GM12878 (cell line): ENCODE results near the gene OPCML. TPM values are rescaled to one million over a fixed set of nuclear protein-coding genes. Genes with fewer than 3 reads are reported as not detected.

ENCODE experiments used
- ATAC-seq: fragments of 200-7000 bp; cut with Tn5 transposase; 3 replicates; pipeline ENCODE4 v1.9.1; 2020; ENCODE audit warnings: mild to moderate bottlenecking, moderate library complexity
- BruUV-seq: library from RNA; stranded (reverse); fragments of 400-500 nt; replicated peaks from 2 replicates; lab custom pipeline; 2021; lab: Mats Ljungman, UMichigan
- CTCF ChIA-PET: fragments of 300-600 bp; sonication (Branson Sonifier 250); formaldehyde crosslinking; extraction: SDS; loops from one replicate; lab custom pipeline; 2021; ENCODE audit warnings: inconsistent platforms; lab: Yijun Ruan, JAX
- POLR2A ChIA-PET: fragments of 350-600 bp; formaldehyde crosslinking; extraction: SDS; loops from one replicate; lab custom pipeline; 2021; ENCODE audit warnings: inconsistent platforms; lab: Charles Lee
- RAD21 ChIA-PET: fragments of 300-600 bp; sonication (Branson Sonifier 250); formaldehyde crosslinking; loops from one replicate; lab custom pipeline; 2023; ENCODE audit warnings: antibody characterized with exemption; ENCODE audit not compliant: unreplicated experiment; lab: Charles Lee
- SMC1A ChIA-PET: fragments of 300-600 bp; sonication (Branson Sonifier 250); formaldehyde crosslinking; loops from one replicate; lab custom pipeline; 2023; ENCODE audit not compliant: unreplicated experiment, uncharacterized antibody; lab: Charles Lee
- DNase-seq: peaks from one replicate; pipeline ENCODE4 v3.0.0-alpha.2; 2011; ENCODE audit warnings: low read depth, low spot score
- FAIRE-seq: peaks from 3 replicates; lab custom pipeline; 2011; peaks lifted over from hg19 to GRCh38; lab: Jason Lieb, UNC
- H2AFZ ChIP-seq: 2 replicates; pipeline ENCODE4 v1.6.0; 2011; ENCODE audit warnings: low read depth, low read length, control low read depth; ENCODE audit not compliant: control insufficient read depth
- H3K27ac ChIP-seq: 2 replicates; pipeline ENCODE4 v1.5.1; 2011; ENCODE audit warnings: control low read depth; ENCODE audit not compliant: control insufficient read depth, insufficient read depth
- H3K27me3 ChIP-seq, 2 experiments: replicated peaks in 1 of 2; 2 replicates each; pipeline versions ENCODE4 v1.6.0 to v1.6.1; 2011; ENCODE audit warnings: low read length in 1 of 2; ENCODE audit not compliant: control insufficient read depth in 2 of 2, insufficient read depth in 2 of 2
- H3K36me3 ChIP-seq, 2 experiments: 2 replicates each; pipeline ENCODE4 v1.5.1; 2011; ENCODE audit warnings: low read length in 1 of 2; ENCODE audit not compliant: control insufficient read depth in 2 of 2, insufficient read depth in 2 of 2
- H3K4me1 ChIP-seq: 2 replicates; pipeline ENCODE4 v1.6.1; 2011; ENCODE audit warnings: mild to moderate bottlenecking, low read length, moderate library complexity, mixed read lengths; ENCODE audit not compliant: control insufficient read depth, insufficient read depth
- H3K4me2 ChIP-seq: 2 replicates; pipeline ENCODE4 v1.6.0; 2011; ENCODE audit warnings: control low read depth; ENCODE audit not compliant: control insufficient read depth, insufficient read depth
- H3K4me3 ChIP-seq: fragments of 200-600 bp; sonication (generic); 2 replicates; pipeline ENCODE4 v1.5.1; 2016
- H3K79me2 ChIP-seq: 2 replicates; pipeline ENCODE4 v1.6.0; 2011; ENCODE audit warnings: low read length; ENCODE audit not compliant: control insufficient read depth, insufficient read depth
- H3K9ac ChIP-seq: 2 replicates; pipeline ENCODE4 v1.8.0; 2011; ENCODE audit warnings: low read length, control low read depth, mixed read lengths; ENCODE audit not compliant: control insufficient read depth, insufficient read depth
- H3K9me3 ChIP-seq: replicated peaks from 3 replicates; pipeline ENCODE4 v1.5.1; 2011; ENCODE audit warnings: mild to moderate bottlenecking, low read length; ENCODE audit not compliant: control insufficient read depth, insufficient read depth
- H4K20me1 ChIP-seq: 2 replicates; pipeline ENCODE4 v1.6.0; 2011; ENCODE audit not compliant: control insufficient read depth, insufficient read depth
- ATF3 ChIP-seq: IDR thresholded peaks from 2 replicates; pipeline ENCODE4 v1.6.1; 2011; ENCODE audit warnings: low read depth, mild to moderate bottlenecking, low read length, moderate library complexity, borderline replicate concordance; ENCODE audit errors: extremely low read depth
- BCL11A ChIP-seq: IDR thresholded peaks from 2 replicates; pipeline ENCODE4 v1.6.1; 2011; ENCODE audit warnings: low read depth, low read length
- EGR1 ChIP-seq, 2 experiments: IDR thresholded peaks; 1 replicate in 1 of 2; 2 replicates in 1 of 2; pipeline ENCODE4 v1.6.1; 2011 to 2012; ENCODE audit warnings: low read depth in 2 of 2, low read length in 2 of 2, borderline replicate concordance in 1 of 2, mild to moderate bottlenecking in 1 of 2, moderate library complexity in 1 of 2
- FOXK2 ChIP-seq: fragments of 450-650 bp; IDR thresholded peaks from 2 replicates; pipeline ENCODE4 v1.6.1; 2017; ENCODE audit warnings: mild to moderate bottlenecking, moderate library complexity
- IRF5 ChIP-seq: fragments of 450-650 bp; IDR thresholded peaks from 2 replicates; pipeline ENCODE4 v1.6.1; 2017; ENCODE audit warnings: borderline replicate concordance
- KAT2A ChIP-seq: conservative IDR thresholded peaks from 2 replicates; pipeline ENCODE4 v1.6.1; 2011; ENCODE audit warnings: low read depth, low read length; ENCODE audit not compliant: control insufficient read depth
- NFYA ChIP-seq: IDR thresholded peaks from 2 replicates; pipeline ENCODE4 v1.6.1; 2011; ENCODE audit warnings: low read depth, mild to moderate bottlenecking, low read length, improper control_type of control experiment, borderline replicate concordance
- NR2C2 ChIP-seq: IDR thresholded peaks from 2 replicates; pipeline ENCODE4 v1.6.1; 2011; ENCODE audit warnings: borderline replicate concordance, low read depth; ENCODE audit not compliant: control insufficient read depth, insufficient read length
- NRF1 ChIP-seq: conservative IDR thresholded peaks from 2 replicates; pipeline ENCODE4 v1.6.1; 2011; ENCODE audit warnings: mild to moderate bottlenecking, low read depth, low read length, improper control_type of control experiment
- PBX3 ChIP-seq: IDR thresholded peaks from 2 replicates; pipeline ENCODE4 v1.6.1; 2011; ENCODE audit warnings: mild to moderate bottlenecking, low read depth, low read length, moderate library complexity; ENCODE audit not compliant: insufficient replicate concordance
- RCOR1 ChIP-seq: conservative IDR thresholded peaks from 2 replicates; pipeline ENCODE4 v1.6.1; 2012; ENCODE audit warnings: low read depth, low read length, improper control_type of control experiment
- RELA ChIP-seq: fragments of 450-650 bp; IDR thresholded peaks from 2 replicates; pipeline ENCODE4 v1.8.0; 2014; ENCODE audit warnings: borderline replicate concordance; ENCODE audit not compliant: partially characterized antibody
- RFX5 ChIP-seq: IDR thresholded peaks from 2 replicates; pipeline ENCODE4 v1.6.1; 2011; ENCODE audit warnings: low read depth, low read length, improper control_type of control experiment
- ZNF207 ChIP-seq: fragments of 450-650 bp; IDR thresholded peaks from 2 replicates; pipeline ENCODE4 v1.6.1; 2014; ENCODE audit warnings: antibody characterized with exemption, mild to moderate bottlenecking, borderline replicate concordance
- whole genome bisulfite sequencing: methylation state at CpG from one replicate; pipeline ENCODE4 v1.1.6; 2016; ENCODE audit warnings: low lambda C conversion rate; ENCODE audit not compliant: insufficient replicate concordance, insufficient coverage; ENCODE audit errors: missing lambda C conversion rate; 5-methylcytosine and 5-hydroxymethylcytosine counted together
- in situ Hi-C: fragments of 300-500 bp; cut with MboI; formaldehyde crosslinking; loops from 9 replicates; pipeline ENCODE4 v1.14.3; 2018; ENCODE audit warnings: mixed read lengths
- intact Hi-C: fragments of 100-400 bp; cut with micrococcal nuclease; formaldehyde crosslinking; loops from one replicate; pipeline ENCODE4 v1.14.2; 2022; ENCODE audit not compliant: unreplicated experiment
- polyA plus RNA-seq, 11 experiments: library from polyadenylated mRNA; depleted of rRNA in 4 of 11; unstranded in 6 of 11; stranded (reverse) in 5 of 11; fragments of >200 nt; fragmentation: Nextera tagmentation in 4 of 11; fragmentation: Illumina TruSeq in 1 of 11; extraction: Ambion mirVana in 4 of 11; extraction: Trizol in 1 of 11; gene quantifications; 1 replicate in 1 of 11; 2 replicates in 10 of 11; pipeline versions ENCODE4 v1.2.1 to v1.2.3, GENCODE V29; 2011 to 2016; ENCODE audit warnings: inconsistent platforms in 2 of 11, missing spikeins in 2 of 11, low read depth in 1 of 11
- total RNA-seq, 4 experiments: library from RNA; depleted of rRNA in 3 of 4; stranded (reverse); fragments of >200 nt in 3 of 4; fragmentation: Illumina TruSeq in 1 of 4; extraction: Trizol in 1 of 4; gene quantifications; 2 replicates each; pipeline versions ENCODE4 v1.2.1 to v1.2.3, GENCODE V29; 2013 to 2021
- TF ChIP-seq, protein P1 (sequence below): fragments of 450-650 bp; IDR thresholded peaks from 2 replicates; pipeline ENCODE4 v1.6.1; 2018; ENCODE audit warnings: borderline replicate concordance, mild to moderate bottlenecking; ENCODE audit not compliant: partially characterized antibody

The OPCML gene
- total and polyA plus RNA-seq, 10 of the 15 experiments (the other 5 are each of a cell fraction or from before 2014, with no cell fraction given): 0.84 TPM; not detected in 9

DNA sequence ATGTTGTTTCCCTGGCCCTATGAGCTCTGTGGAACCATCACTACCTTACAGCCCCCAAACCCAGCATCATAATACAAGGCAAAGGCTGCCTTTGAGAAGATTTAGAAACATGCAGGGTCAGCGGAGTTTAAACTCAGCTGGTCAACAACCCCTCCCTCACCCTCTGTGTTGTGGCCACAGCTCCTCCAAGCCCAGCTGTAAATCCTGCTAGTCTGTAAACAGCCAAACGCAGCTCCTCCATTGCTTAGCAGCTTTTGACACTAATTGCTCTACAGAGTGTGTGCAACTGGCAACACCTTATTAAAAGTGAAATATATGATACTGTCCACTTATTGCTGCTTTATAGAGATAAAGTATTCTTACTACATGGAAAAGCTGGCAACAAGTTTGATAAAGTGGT is 29.1 kb downstream of the OPCML start:
- no peak overlapping the region for H2AFZ ChIP-seq
- no peaks in the 10 kb centered on the region; the same call in 2 of the 3 replicates for H3K9me3 ChIP-seq
- no peak overlapping the region for H3K4me3 ChIP-seq
- in situ Hi-C loops (no loop called here), intact Hi-C loops (no loop called here)
- ATAC-seq: no peak
- H3K79me2 ChIP-seq: no peaks in the 10 kb centered on the region
- SMC1A ChIA-PET: interaction anchor here (1.7 kb wide), 1 partner anchor 12 kb away, joined by 4 read pairs; no protein-coding TSS in a partner anchor
- H3K27ac ChIP-seq: no peak overlapping the region
- FAIRE-seq: no peak
- no TSS peak for BruUV-seq
- DNase-seq: no peak
- peaks cover 0 to 3% of the 10 kb centered on the region in 2 experiments; a peak in 1 of 4 replicates for H3K27me3 ChIP-seq
- POLR2A ChIA-PET: no interaction called here
- no peaks in the 10 kb centered on the region for H4K20me1 ChIP-seq
- H3K36me3 ChIP-seq: no peaks in the 10 kb centered on the region
- H3K4me1 ChIP-seq: peaks cover 6% of the 10 kb centered on the region
- RAD21 ChIA-PET: no interaction called here
- 50% methylated on average over 2 of the region's 2 CpGs for WGBS
- CTCF ChIA-PET: no interaction called here
- H3K4me2 ChIP-seq: no peak overlapping the region
- TF ChIP-seq BCL11A (no peak), PBX3 (no peak), ATF3 (no peak), EGR1 (IDR thresholded peaks at IDR 0.05; ENCODE audit: borderline replicate concordance in 1 of 2, low read depth in 2 of 2, low read length in 2 of 2) (no peak), NFYA (no peak), IRF5 (no peak), RFX5 (no peak), RELA (no peak), KAT2A (no peak), RCOR1 (no peak), NR2C2 (no peak), ZNF207 (no peak), NRF1 (no peak), FOXK2 (no peak)
- TF ChIP-seq, protein P1, sequence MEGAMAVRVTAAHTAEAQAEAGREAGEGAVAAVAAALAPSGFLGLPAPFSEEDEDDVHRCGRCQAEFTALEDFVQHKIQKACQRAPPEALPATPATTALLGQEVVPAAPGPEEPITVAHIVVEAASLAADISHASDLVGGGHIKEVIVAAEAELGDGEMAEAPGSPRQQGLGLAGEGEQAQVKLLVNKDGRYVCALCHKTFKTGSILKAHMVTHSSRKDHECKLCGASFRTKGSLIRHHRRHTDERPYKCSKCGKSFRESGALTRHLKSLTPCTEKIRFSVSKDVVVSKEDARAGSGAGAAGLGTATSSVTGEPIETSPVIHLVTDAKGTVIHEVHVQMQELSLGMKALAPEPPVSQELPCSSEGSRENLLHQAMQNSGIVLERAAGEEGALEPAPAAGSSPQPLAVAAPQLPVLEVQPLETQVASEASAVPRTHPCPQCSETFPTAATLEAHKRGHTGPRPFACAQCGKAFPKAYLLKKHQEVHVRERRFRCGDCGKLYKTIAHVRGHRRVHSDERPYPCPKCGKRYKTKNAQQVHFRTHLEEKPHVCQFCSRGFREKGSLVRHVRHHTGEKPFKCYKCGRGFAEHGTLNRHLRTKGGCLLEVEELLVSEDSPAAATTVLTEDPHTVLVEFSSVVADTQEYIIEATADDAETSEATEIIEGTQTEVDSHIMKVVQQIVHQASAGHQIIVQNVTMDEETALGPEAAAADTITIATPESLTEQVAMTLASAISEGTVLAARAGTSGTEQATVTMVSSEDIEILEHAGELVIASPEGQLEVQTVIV: no peak
- no peak overlapping the region for H3K9ac ChIP-seq
